ENCODE data around the gene SEMA3A. TPM values are rescaled to one million over a fixed set of nuclear protein-coding genes. Genes with fewer than 3 reads are reported as not detected.

Gene SEMA3A
- total and polyA plus RNA-seq, 2 donors (not counting 1 experiment from before 2014, with no cell fraction given): 45.2 to 60.8 TPM

DNA sequence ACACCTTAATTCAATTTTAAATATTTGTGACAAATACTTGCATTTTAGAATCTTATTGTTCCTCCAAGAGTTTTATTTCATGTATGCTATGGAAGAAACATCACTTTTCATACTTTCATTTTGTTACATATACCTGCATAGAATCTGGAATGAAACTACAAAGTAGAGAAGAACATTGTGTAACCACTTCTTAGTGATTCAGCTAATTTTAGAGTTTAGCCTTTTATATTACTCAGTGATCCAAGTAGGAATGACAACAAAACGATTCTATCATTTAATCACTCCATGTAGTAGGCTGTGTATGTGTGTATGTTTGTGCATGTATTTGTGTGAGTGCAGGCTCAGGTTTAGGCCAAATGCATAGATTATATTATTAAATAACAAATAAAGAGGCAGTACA lies 14.4 kb upstream of the SEMA3A start:
- Histone ChIP-seq H3K4me3 (replicated peaks in 1 of 4; ENCODE audit: control extremely low read depth in 1 of 4, insufficient read depth in 1 of 4, low read depth in 3 of 4, low read length in 4 of 4) (no peak overlapping the region), H3K36me3 (ENCODE audit: control insufficient read depth, insufficient read depth, low read length) (no peaks in the 10 kb centered on the region), H3K27ac (ENCODE audit: insufficient read depth, low read length) (no peak overlapping the region), H4K20me1 (ENCODE audit: control insufficient read depth, extremely low read depth, insufficient read depth, low read length) (no peaks in the 10 kb centered on the region), H3K79me2 (ENCODE audit: control insufficient read depth, insufficient read depth, low read length) (no peaks in the 10 kb centered on the region), H3K4me2 (ENCODE audit: extremely low read depth, insufficient read depth, low read length) (no peak overlapping the region), H3K27me3 (ENCODE audit: control insufficient read depth, insufficient read depth, low read length) (no peaks in the 10 kb centered on the region), H3K4me1 (ENCODE audit: control insufficient read depth, extremely low read depth, insufficient read depth, low read length) (peaks cover 2% of the 10 kb centered on the region), H3K9me3 (ENCODE audit: control insufficient read depth, insufficient read depth, low read depth, low read length) (no peaks in the 10 kb centered on the region), H2AFZ (ENCODE audit: low read length) (no peak overlapping the region), H3K9ac (ENCODE audit: insufficient read depth, low read length) (no peak overlapping the region)
- no peak for DNase-seq (ENCODE audit: low read depth in 2 of 2)
- TF ChIP-seq EZH2 (IDR thresholded peaks at IDR 0.05; ENCODE audit: low read length, missing control alignments): no peak
- TF ChIP-seq, protein P1, sequence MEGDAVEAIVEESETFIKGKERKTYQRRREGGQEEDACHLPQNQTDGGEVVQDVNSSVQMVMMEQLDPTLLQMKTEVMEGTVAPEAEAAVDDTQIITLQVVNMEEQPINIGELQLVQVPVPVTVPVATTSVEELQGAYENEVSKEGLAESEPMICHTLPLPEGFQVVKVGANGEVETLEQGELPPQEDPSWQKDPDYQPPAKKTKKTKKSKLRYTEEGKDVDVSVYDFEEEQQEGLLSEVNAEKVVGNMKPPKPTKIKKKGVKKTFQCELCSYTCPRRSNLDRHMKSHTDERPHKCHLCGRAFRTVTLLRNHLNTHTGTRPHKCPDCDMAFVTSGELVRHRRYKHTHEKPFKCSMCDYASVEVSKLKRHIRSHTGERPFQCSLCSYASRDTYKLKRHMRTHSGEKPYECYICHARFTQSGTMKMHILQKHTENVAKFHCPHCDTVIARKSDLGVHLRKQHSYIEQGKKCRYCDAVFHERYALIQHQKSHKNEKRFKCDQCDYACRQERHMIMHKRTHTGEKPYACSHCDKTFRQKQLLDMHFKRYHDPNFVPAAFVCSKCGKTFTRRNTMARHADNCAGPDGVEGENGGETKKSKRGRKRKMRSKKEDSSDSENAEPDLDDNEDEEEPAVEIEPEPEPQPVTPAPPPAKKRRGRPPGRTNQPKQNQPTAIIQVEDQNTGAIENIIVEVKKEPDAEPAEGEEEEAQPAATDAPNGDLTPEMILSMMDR (conservative IDR thresholded peaks at IDR 0.05 in 1 of 2, IDR thresholded peaks at IDR 0.05 in 1 of 2; ENCODE audit: low read depth in 1 of 2, low read length in 2 of 2): no peak

DNA sequence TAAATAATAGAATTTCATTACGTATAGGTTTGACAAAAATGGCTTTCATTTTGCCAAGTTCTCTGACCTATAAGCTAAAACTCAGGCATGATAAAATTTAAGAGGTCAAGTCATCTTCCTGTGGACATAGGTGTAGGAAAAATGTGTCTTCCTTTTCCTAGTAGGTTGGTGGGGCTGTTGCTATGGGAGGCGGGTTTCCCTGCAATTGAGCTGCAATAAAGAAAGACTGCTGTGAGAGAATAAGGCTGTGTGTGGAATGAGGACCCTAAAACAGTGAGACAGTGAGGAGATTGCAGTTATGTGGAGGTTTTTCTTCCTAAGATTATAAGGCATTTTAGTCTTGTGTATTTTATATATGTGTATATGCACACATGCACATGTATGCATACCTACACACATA lies 13.0 kb upstream of the SEMA3A start:
- H3K27ac ChIP-seq (ENCODE audit: insufficient read depth, low read length): no peak overlapping the region
- H3K4me3 ChIP-seq (replicated peaks in 1 of 4; ENCODE audit: control extremely low read depth in 1 of 4, insufficient read depth in 1 of 4, low read depth in 3 of 4, low read length in 4 of 4): no peak overlapping the region
- TF ChIP-seq, protein P1 (conservative IDR thresholded peaks at IDR 0.05 in 1 of 2, IDR thresholded peaks at IDR 0.05 in 1 of 2; ENCODE audit: low read depth in 1 of 2, low read length in 2 of 2): no peak
- no peak for TF ChIP-seq EZH2 (IDR thresholded peaks at IDR 0.05; ENCODE audit: low read length, missing control alignments)
- no peaks in the 10 kb centered on the region for H3K79me2 ChIP-seq (ENCODE audit: control insufficient read depth, insufficient read depth, low read length)
- no peak for DNase-seq (ENCODE audit: low read depth in 2 of 2)
- H2AFZ ChIP-seq (ENCODE audit: low read length): no peak overlapping the region
- peaks cover 2% of the 10 kb centered on the region for H3K4me1 ChIP-seq (ENCODE audit: control insufficient read depth, extremely low read depth, insufficient read depth, low read length)
- H3K9ac ChIP-seq (ENCODE audit: insufficient read depth, low read length): no peak overlapping the region
- H3K27me3 ChIP-seq (ENCODE audit: control insufficient read depth, insufficient read depth, low read length): no peaks in the 10 kb centered on the region
- no peaks in the 10 kb centered on the region for H3K36me3 ChIP-seq (ENCODE audit: control insufficient read depth, insufficient read depth, low read length)
- no peaks in the 10 kb centered on the region for H4K20me1 ChIP-seq (ENCODE audit: control insufficient read depth, extremely low read depth, insufficient read depth, low read length)
- H3K4me2 ChIP-seq (ENCODE audit: extremely low read depth, insufficient read depth, low read length): no peak overlapping the region
- no peaks in the 10 kb centered on the region for H3K9me3 ChIP-seq (ENCODE audit: control insufficient read depth, insufficient read depth, low read depth, low read length)

DNA sequence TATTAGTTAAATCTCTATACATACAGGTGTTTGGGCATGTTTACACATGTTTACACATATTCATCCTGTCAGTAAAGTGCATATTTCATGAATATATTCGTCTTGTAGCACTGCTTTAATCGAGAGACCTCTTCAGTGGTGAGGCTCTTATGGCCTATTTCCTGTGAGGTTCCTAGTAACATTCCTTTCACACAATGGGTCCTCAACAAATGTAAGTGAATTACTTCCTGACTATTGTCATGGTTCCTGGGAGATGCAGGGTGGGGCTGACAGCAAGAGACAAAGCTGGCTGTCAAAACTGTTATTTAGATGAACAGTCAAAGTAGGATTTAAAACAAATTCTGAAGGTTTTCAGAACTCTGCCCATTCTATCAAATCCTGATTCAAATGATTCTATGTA lies 12.4 kb upstream of the SEMA3A start:
- no peak overlapping the region for H3K9ac ChIP-seq (ENCODE audit: insufficient read depth, low read length)
- H4K20me1 ChIP-seq (ENCODE audit: control insufficient read depth, extremely low read depth, insufficient read depth, low read length): no peaks in the 10 kb centered on the region
- no peaks in the 10 kb centered on the region for H3K79me2 ChIP-seq (ENCODE audit: control insufficient read depth, insufficient read depth, low read length)
- H3K4me1 ChIP-seq (ENCODE audit: control insufficient read depth, extremely low read depth, insufficient read depth, low read length): peaks cover 2% of the 10 kb centered on the region
- H3K9me3 ChIP-seq (ENCODE audit: control insufficient read depth, insufficient read depth, low read depth, low read length): no peaks in the 10 kb centered on the region
- no peak overlapping the region for H3K27ac ChIP-seq (ENCODE audit: insufficient read depth, low read length)
- TF ChIP-seq, protein P1 (conservative IDR thresholded peaks at IDR 0.05 in 1 of 2, IDR thresholded peaks at IDR 0.05 in 1 of 2; ENCODE audit: low read depth in 1 of 2, low read length in 2 of 2): no peak
- TF ChIP-seq EZH2 (IDR thresholded peaks at IDR 0.05; ENCODE audit: low read length, missing control alignments): no peak
- H3K36me3 ChIP-seq (ENCODE audit: control insufficient read depth, insufficient read depth, low read length): no peaks in the 10 kb centered on the region
- H3K4me3 ChIP-seq (replicated peaks in 1 of 4; ENCODE audit: control extremely low read depth in 1 of 4, insufficient read depth in 1 of 4, low read depth in 3 of 4, low read length in 4 of 4): no peak overlapping the region
- H3K4me2 ChIP-seq (ENCODE audit: extremely low read depth, insufficient read depth, low read length): no peak overlapping the region
- H2AFZ ChIP-seq (ENCODE audit: low read length): no peak overlapping the region
- H3K27me3 ChIP-seq (ENCODE audit: control insufficient read depth, insufficient read depth, low read length): no peaks in the 10 kb centered on the region
- no peak for DNase-seq (ENCODE audit: low read depth in 2 of 2)
